ENCODE measurements around the gene PLCB2.

The PLCB2 gene

GRCh38 chr15:40339621-40339945 lies 31.8 kb upstream of the PLCB2 start:
- H3K4me3 ChIP-seq (ENCODE audit: low read depth, low read length) = peak overlapping the region; percentile 55
- TF ChIP-seq, protein P1, sequence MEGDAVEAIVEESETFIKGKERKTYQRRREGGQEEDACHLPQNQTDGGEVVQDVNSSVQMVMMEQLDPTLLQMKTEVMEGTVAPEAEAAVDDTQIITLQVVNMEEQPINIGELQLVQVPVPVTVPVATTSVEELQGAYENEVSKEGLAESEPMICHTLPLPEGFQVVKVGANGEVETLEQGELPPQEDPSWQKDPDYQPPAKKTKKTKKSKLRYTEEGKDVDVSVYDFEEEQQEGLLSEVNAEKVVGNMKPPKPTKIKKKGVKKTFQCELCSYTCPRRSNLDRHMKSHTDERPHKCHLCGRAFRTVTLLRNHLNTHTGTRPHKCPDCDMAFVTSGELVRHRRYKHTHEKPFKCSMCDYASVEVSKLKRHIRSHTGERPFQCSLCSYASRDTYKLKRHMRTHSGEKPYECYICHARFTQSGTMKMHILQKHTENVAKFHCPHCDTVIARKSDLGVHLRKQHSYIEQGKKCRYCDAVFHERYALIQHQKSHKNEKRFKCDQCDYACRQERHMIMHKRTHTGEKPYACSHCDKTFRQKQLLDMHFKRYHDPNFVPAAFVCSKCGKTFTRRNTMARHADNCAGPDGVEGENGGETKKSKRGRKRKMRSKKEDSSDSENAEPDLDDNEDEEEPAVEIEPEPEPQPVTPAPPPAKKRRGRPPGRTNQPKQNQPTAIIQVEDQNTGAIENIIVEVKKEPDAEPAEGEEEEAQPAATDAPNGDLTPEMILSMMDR (IDR thresholded peaks at IDR 0.05; ENCODE audit: control insufficient read depth, extremely low read depth, insufficient read depth) = no peak
- DNase-seq (ENCODE audit: low read depth) = no peak

GRCh38 chr15:40338921-40339620 lies 31.3 kb upstream of the PLCB2 start:
- DNase-seq (ENCODE audit: low read depth) = no peak
- TF ChIP-seq, protein P1 (IDR thresholded peaks at IDR 0.05; ENCODE audit: control insufficient read depth, extremely low read depth, insufficient read depth) = no peak
- peak overlapping the region; percentile 55 for H3K4me3 ChIP-seq (ENCODE audit: low read depth, low read length)

DNA sequence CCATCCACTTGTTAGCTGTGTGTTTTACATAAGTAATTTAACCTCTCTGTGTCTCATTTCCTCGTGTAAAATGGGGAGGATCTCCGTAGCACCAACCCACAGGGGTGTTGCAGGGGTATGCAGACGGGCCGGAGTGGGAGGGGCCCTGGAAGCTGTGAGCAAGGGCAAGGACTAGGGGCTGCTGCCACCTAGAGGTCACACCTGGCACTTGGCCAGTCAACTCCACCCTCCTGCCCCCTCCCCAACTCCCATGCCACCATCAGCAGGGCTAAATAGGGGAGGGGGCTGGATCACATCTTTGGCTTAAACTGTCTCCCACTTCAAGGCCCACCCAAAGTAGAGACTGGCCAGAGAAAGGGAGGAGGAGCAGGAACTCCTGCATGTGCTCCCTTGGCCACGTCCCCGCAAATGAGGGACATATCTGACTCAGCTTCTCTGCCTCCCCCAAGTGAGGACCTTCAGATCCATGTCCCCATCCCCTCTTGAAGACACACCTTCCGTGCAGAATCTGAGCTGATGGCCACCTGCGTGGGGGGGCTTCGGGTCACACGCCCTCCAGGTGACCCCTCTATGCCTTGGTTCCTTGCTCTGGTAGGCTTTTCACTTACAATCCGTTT lies 30.4 kb upstream of the PLCB2 start:
- TF ChIP-seq, protein P1 (IDR thresholded peaks at IDR 0.05; ENCODE audit: control insufficient read depth, extremely low read depth, insufficient read depth) = peak; percentile 51
- H3K4me3 ChIP-seq (ENCODE audit: low read depth, low read length) = no peak overlapping the region
- DNase-seq (ENCODE audit: low read depth) = no peak

GRCh38 chr15:40337597-40337996 lies 29.9 kb upstream of the PLCB2 start:
- no peak overlapping the region for H3K4me3 ChIP-seq (ENCODE audit: low read depth, low read length)
- TF ChIP-seq, protein P1 (IDR thresholded peaks at IDR 0.05; ENCODE audit: control insufficient read depth, extremely low read depth, insufficient read depth) = no peak
- no peak for DNase-seq (ENCODE audit: low read depth)

GRCh38 chr15:40336744-40337122 lies 29.0 kb upstream of the PLCB2 start:
- DNase-seq (ENCODE audit: low read depth) = no peak
- TF ChIP-seq, protein P1 (IDR thresholded peaks at IDR 0.05; ENCODE audit: control insufficient read depth, extremely low read depth, insufficient read depth) = no peak
- no peak overlapping the region for H3K4me3 ChIP-seq (ENCODE audit: low read depth, low read length)

- H3K4me3 ChIP-seq (ENCODE audit: low read depth, low read length) = no peak overlapping the region
- TF ChIP-seq, protein P1 (IDR thresholded peaks at IDR 0.05; ENCODE audit: control insufficient read depth, extremely low read depth, insufficient read depth) = no peak
- no peak for DNase-seq (ENCODE audit: low read depth)
These were observed 28.4 kb upstream of the PLCB2 start for GRCh38 chr15:40335938-40336743.

Data from LNCaP clone FGC (cell line).